Sigmoid colon (tissue), 7 donors: ENCODE results near the gene GPR180. TPM values are rescaled to one million over a fixed set of nuclear protein-coding genes. Genes with fewer than 3 reads are reported as not detected.

Experiments
- DNase-seq: peaks from one replicate; pipeline ENCODE4 v3.0.0-alpha.2; 2019
- H3K27ac ChIP-seq, 4 donors: fragments of 200-600 bp; sonication (generic); one replicate each; pipeline ENCODE4 v1.5.1; 2016 to 2019; ENCODE audit warnings: mild to moderate bottlenecking in 1 of 4
- H3K27me3 ChIP-seq, 3 donors: fragments of 200-600 bp; sonication (generic); one replicate each; pipeline ENCODE4 v1.5.1; 2019; ENCODE audit warnings: mild to moderate bottlenecking in 1 of 3
- H3K36me3 ChIP-seq, 4 donors: fragments of 200-600 bp; sonication (generic); one replicate each; pipeline ENCODE4 v1.5.1; 2016 to 2019
- H3K4me1 ChIP-seq, 4 donors: fragments of 200-600 bp; sonication (generic); one replicate each; pipeline ENCODE4 v1.5.1; 2017 to 2019
- H3K4me3 ChIP-seq, 4 donors: fragments of 200-600 bp; sonication (generic); one replicate each; pipeline ENCODE4 v1.5.1; 2017 to 2019; ENCODE audit warnings: mild to moderate bottlenecking in 2 of 4, moderate library complexity in 1 of 4
- H3K9me3 ChIP-seq, 4 donors: fragments of 200-600 bp in 3 of 4; sonication (generic) in 3 of 4; one replicate each; pipeline versions ENCODE4 v1.5.1 to v1.6.1; 2013 to 2019
- CTCF ChIP-seq, 4 experiments: fragments of 450-650 bp in 3 of 4; fragments of 200-600 bp in 1 of 4; IDR thresholded peaks; one replicate each; pipeline ENCODE4 v1.5.1; 2016 to 2019; ENCODE audit warnings: antibody characterized with exemption in 4 of 4, mild to moderate bottlenecking in 3 of 4, moderate library complexity in 2 of 4
- EP300 ChIP-seq, 4 donors: sonication (generic); formaldehyde crosslinking; IDR thresholded peaks; one replicate each; pipeline ENCODE4 v1.6.1; 2017; ENCODE audit warnings: antibody characterized with exemption in 4 of 4
- POLR2A ChIP-seq, 2 donors: fragments of 450-650 bp; IDR thresholded peaks; one replicate each; pipeline ENCODE4 v1.6.1; 2016; ENCODE audit warnings: antibody characterized with exemption in 2 of 2, mild to moderate bottlenecking in 2 of 2, moderate library complexity in 2 of 2
- POLR2AphosphoS5 ChIP-seq, 4 donors: sonication (generic); formaldehyde crosslinking; IDR thresholded peaks; one replicate each; pipeline ENCODE4 v1.6.1; 2017; ENCODE audit warnings: antibody characterized with exemption in 4 of 4
- WGBS, 2 donors: extraction: QIAGEN DNeasy Blood & Tissue Kit; methylation state at CpG; one replicate each; pipeline ENCODE4 v1.1.7; 2013; 5-methylcytosine and 5-hydroxymethylcytosine counted together
- intact Hi-C: fragments of 100-400 bp; cut with DNase I; formaldehyde crosslinking; loops from one replicate; pipeline ENCODE4 v1.15.1; 2023
- polyA plus RNA-seq, 3 donors: library from polyadenylated mRNA; stranded (reverse); fragments of 200-250 nt; gene quantifications; one replicate each; pipeline ENCODE4 v1.2.3, GENCODE V29; 2013
- total RNA-seq, 4 donors: library from RNA; depleted of rRNA; stranded (reverse); fragments of >200 nt; gene quantifications; one replicate each; pipeline ENCODE4 v1.1.0, GENCODE V29; 2016
- donor health status: healthy with polysubstance abuse.
- donor health status: Bipolar disorder and iron deficiency.
- donor health status: healthy.

GPR180 gene
- total and polyA plus RNA-seq, 7 donors: 0.69 to 6.9 (median 4.9) TPM

- Histone ChIP-seq H3K4me3 (no peak overlapping the region), H3K27me3 (no peaks in the 10 kb centered on the region), H3K4me1 (no peaks in the 10 kb centered on the region), H3K36me3 (peaks cover 11 to 73% (median 21%) of the 10 kb centered on the region in 4 donors), H3K9me3 (no peaks in the 10 kb centered on the region), H3K27ac (no peak overlapping the region)
- intact Hi-C loops: no loop called here
- 94 to 100% methylated on average over 1 of the region's 1 CpG for WGBS, 2 donors
- no peak for DNase-seq
- TF ChIP-seq CTCF (IDR thresholded peaks at IDR 0.05): no peak
- TF ChIP-seq EP300 (IDR thresholded peaks at IDR 0.05): no peak
- no peak for TF ChIP-seq POLR2A (IDR thresholded peaks at IDR 0.05)
- no peak for TF ChIP-seq POLR2AphosphoS5 (IDR thresholded peaks at IDR 0.05)
Measured at GRCh38 chr13:94583926-94584325, 17.7 kb upstream of the GPR180 start.

- no peaks in the 10 kb centered on the region for H3K27me3 ChIP-seq
- peaks cover 0 to 70% (median 8%) of the 10 kb centered on the region in 4 donors for H3K36me3 ChIP-seq
- no peak for DNase-seq
- H3K9me3 ChIP-seq: no peaks in the 10 kb centered on the region
- 78 to 94% methylated on average over 6 of the region's 6 CpGs for WGBS, 2 donors
- no peak overlapping the region for H3K4me3 ChIP-seq
- H3K4me1 ChIP-seq: no peaks in the 10 kb centered on the region
- no peak overlapping the region for H3K27ac ChIP-seq
- intact Hi-C loops: no loop called here
- TF ChIP-seq POLR2A (IDR thresholded peaks at IDR 0.05) (no peak), CTCF (IDR thresholded peaks at IDR 0.05) (no peak), EP300 (IDR thresholded peaks at IDR 0.05) (no peak), POLR2AphosphoS5 (IDR thresholded peaks at IDR 0.05) (no peak)
Measured at GRCh38 chr13:94585543-94586101, 16.0 kb upstream of the GPR180 start.

GRCh38 chr13:94586371-94586770, 15.3 kb upstream of the GPR180 start:
- Histone ChIP-seq H3K36me3 (peaks cover 0 to 70% (median 9%) of the 10 kb centered on the region in 4 donors), H3K9me3 (no peaks in the 10 kb centered on the region), H3K27ac (no peak overlapping the region), H3K27me3 (no peaks in the 10 kb centered on the region), H3K4me3 (no peak overlapping the region), H3K4me1 (no peaks in the 10 kb centered on the region)
- TF ChIP-seq EP300 (IDR thresholded peaks at IDR 0.05) (no peak), POLR2AphosphoS5 (IDR thresholded peaks at IDR 0.05) (no peak), CTCF (IDR thresholded peaks at IDR 0.05) (no peak), POLR2A (IDR thresholded peaks at IDR 0.05) (no peak)
- no peak for DNase-seq
- WGBS, 2 donors: 94 to 95% methylated on average over 7 of the region's 7 CpGs
- intact Hi-C loops: no loop called here

GRCh38 chr13:94588541-94588940, 13.1 kb upstream of the GPR180 start:
- peaks cover 0 to 70% (median 12%) of the 10 kb centered on the region in 4 donors for H3K36me3 ChIP-seq
- no peak overlapping the region for H3K4me3 ChIP-seq
- H3K27ac ChIP-seq: no peak overlapping the region
- intact Hi-C loops: no loop called here
- no peak for DNase-seq
- no peaks in the 10 kb centered on the region for H3K9me3 ChIP-seq
- H3K4me1 ChIP-seq: peaks cover 0 to 5% (median 0%) of the 10 kb centered on the region in 4 donors
- no peaks in the 10 kb centered on the region for H3K27me3 ChIP-seq
- WGBS, 2 donors: 92 to 97% methylated on average over 4 of the region's 4 CpGs
- no peak for TF ChIP-seq POLR2AphosphoS5 (IDR thresholded peaks at IDR 0.05)
- TF ChIP-seq CTCF (IDR thresholded peaks at IDR 0.05): no peak
- TF ChIP-seq POLR2A (IDR thresholded peaks at IDR 0.05): no peak
- TF ChIP-seq EP300 (IDR thresholded peaks at IDR 0.05): no peak

- Histone ChIP-seq H3K4me1 (peaks cover 0 to 22% (median 14%) of the 10 kb centered on the region in 4 donors), H3K27ac (no peak overlapping the region), H3K9me3 (no peaks in the 10 kb centered on the region), H3K4me3 (no peak overlapping the region), H3K27me3 (no peaks in the 10 kb centered on the region), H3K36me3 (peaks cover 0 to 52% (median 11%) of the 10 kb centered on the region in 4 donors)
- TF ChIP-seq POLR2AphosphoS5 (IDR thresholded peaks at IDR 0.05) (no peak), CTCF (IDR thresholded peaks at IDR 0.05) (no peak), EP300 (IDR thresholded peaks at IDR 0.05) (no peak), POLR2A (IDR thresholded peaks at IDR 0.05) (no peak)
- WGBS, 2 donors: 91 to 94% methylated on average over 3 of the region's 3 CpGs
- intact Hi-C loops: no loop called here
- DNase-seq: no peak
Measured at GRCh38 chr13:94590744-94591143, 10.9 kb upstream of the GPR180 start.
